Activated CD4-positive, alpha-beta T cell treated with anti-CD3 and anti-CD28 coated beads, Interleukin-2, Interleukin-4, amounts not matched to agents 100 ng/mL and 50 ng/mL, durations not matched to agents 16 hours and 8 hours (primary cell): Measurements from ENCODE around the gene THSD7A.
"Not testable (repeated sequence)": the region's sequence is repeated elsewhere in the genome, so short reads cannot be mapped to it uniquely, and the experiment has no call there.

Experiments used
- DNase-seq: peaks from one replicate; pipeline ENCODE4 v3.0.0-alpha.2; 2020; ENCODE audit warnings: low spot score

THSD7A gene

DNA sequence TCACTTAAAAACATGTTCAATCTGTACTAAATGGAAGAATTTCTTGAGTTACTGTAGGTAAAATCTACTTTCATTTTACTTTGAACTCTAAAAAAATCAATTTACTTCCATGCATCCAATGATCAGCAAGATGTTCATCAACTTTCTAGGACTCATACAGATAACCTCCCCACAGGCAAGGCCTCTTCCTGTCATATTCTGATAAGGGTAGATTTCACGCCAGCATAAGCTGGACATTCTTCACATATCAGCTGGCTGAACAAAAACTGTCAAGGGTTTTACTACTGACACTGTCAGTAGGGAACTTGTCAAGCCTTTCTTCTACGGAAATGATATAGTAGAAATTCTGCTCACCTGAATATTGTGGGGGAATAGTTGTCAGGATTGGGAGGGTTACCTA, 244.9 kb downstream of the THSD7A start:
- DNase-seq, result no peak

DNA sequence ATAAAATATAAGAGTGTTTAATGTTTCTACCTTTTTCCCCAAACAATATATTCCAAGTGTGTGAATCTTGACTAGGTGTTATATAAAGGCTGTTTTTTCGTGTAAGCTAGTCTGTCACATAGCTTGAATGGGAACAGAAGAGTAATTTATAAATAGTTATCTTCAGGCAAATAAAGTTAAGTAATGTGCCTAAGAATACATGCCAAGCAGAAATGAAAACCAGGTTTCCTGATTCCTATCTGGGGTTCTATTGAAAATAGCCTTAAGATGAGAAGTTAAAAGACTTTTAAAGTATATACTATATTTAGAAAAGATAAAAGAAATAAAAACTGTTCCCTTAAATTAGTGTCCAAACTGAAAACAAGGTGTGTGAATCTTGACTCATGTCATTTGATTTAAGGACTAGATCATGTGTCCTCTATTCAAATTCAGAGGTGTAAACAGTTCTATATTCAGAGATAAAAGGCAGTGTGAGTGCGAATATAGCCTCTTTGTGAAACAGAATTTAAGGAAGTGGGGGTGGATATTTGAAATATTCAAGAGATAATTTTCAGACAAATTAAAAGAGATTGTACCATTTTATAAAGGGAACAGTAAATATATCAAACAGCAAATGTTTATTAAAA, 247.5 kb downstream of the THSD7A start:
- no peak for DNase-seq

DNA sequence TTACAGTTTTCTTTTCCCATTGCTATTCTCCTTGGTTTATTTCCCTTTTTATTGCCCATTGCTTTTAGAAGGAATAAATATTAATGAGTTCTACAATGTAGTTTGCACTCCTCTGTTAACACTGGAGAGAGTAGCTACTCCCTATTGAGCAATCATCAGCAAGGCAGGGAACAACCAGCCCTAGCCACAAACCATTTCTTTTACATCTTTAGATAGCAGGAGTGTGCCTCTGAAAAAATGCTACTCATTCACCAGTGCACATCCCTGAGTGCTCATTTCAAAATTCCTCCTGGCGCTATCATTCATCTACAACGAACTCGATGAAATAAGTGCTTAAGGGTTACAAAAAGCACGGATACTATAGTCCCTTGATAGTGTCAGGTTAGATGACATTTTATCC, 252.9 kb downstream of the THSD7A start:
- no peak for DNase-seq

DNA sequence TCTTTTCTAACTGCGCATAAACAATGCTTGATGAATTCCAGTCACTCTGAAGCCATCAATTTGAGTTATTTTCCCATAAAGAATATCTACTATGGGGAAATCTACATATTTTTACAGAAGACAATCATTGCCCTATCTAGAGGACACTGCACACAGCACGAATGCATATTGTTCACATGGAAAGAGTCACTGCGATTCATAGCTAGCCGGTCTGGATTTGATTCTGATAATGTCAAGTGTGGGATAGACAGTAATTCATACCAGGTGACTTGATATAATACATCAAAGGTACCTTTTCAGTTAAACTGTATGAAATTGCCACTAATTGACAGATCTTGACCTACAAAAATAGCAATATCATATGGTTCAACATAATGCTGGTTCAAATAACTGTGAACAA, 255.7 kb downstream of the THSD7A start:
- no peak for DNase-seq

DNA sequence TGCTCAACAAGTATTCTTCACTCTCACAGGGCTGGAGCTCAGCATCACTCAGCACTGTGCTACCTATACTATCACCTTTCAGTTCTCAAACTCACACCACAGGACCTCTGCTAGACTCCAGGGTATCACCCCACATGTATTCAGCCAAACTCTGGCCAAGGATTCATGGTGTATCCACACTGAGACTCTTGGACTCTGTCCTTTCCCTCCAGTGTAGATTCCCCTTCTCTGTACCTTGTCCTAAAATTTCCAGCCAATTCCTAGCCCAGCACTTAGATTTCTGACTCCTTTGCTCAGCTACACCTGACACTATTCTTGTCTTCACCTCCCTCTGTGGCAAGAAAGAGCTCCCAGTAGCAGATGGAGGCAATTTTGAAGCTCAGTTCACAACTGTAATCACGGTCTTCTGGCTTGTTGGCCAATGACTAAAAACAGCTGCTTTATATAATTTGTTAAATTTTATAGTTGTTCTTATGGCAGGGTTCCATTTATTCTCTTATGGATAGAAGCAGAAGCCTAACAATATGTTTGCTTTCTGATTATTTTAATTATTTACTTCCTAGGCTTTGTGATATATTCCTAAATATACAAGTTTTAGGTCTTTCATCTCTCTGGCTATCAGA, 258.8 kb downstream of the THSD7A start:
- no peak for DNase-seq

DNA sequence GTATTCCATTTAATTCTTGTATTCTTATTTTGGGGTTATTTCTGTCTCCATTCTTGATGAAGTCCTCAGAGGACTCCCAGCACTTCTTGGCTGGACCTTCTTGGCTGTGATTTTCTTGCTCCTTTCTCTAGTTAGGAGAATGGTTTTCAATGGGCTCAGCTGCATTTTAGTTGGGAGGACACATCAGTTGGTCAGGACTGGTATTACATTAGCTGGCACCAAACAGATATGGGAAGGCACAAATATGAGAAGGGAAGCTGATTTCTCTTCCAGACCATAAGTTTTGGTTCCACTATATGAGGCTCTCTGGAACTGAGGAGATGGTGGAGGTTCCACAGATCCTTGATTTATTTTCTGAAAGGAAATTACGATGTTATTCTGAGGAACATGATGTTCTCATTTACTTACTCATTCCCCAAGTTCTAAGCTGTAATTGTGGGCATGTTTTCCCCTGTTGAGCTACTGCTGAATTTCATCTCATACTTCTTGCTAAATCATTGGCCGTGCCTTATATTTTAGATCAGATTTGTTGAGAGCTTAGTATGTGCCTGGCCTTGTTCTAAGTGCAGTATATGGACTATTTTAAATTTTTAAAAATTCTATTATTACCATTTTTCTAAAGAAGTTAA, 261.0 kb downstream of the THSD7A start:
- DNase-seq, result no peak

DNA sequence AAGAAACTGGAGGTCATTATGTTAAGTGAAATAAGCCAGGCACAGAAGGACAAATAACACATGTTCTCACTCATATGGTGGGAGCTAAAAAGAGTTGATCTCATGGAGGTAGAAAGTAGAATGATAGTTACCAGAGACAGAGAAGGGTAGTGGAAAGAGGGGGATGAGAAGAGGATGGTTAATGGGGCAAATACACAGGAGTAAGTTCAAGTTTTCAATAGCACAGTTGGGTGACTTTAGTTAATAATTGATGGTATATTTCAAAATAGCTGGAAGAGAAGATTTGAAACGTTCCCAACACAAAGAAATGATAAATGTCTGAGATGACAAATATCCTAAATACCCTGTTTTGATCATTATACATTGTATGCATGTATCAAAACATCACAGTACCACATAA, 261.8 kb downstream of the THSD7A start:
- no peak for DNase-seq

DNA sequence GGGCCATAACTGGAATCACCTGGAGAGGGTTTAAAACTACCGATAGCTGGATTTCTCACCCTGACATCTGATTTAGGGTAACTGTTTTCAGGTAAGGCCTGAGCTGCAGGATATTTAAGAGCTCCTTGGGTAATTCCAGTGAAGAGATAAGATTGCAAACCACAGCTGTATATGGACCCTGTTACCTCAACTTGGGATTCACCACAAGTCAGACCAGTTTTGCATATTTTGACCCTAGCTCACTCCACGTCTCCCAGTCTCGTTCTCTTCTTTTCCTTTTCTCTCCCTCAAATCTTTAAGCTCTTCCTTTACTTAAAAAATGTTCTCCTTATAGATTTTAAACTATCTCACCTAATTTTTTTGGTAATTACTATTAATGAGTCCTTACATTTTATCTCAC, 264.4 kb downstream of the THSD7A start:
- no peak for DNase-seq

DNA sequence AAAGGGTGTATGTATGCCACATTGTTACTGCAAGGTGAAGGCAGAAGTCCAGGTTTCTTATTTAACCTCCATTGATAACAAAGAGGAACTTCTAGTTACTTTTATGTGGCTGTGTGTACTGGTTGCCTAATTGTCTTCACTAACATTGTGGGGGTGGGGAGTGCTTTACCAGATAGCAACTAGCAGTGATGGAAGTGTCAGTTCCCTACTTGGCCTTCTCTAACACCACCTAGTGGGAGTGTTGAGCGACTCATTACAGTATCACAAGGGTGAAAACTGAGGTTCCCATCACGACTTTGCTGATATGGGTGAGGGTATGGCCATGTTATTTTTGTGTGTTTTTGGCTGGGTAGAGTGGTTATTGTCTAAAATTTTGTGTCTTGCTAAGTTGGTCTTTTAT, 274.4 kb downstream of the THSD7A start:
- DNase-seq, result peak; percentile 4

DNA sequence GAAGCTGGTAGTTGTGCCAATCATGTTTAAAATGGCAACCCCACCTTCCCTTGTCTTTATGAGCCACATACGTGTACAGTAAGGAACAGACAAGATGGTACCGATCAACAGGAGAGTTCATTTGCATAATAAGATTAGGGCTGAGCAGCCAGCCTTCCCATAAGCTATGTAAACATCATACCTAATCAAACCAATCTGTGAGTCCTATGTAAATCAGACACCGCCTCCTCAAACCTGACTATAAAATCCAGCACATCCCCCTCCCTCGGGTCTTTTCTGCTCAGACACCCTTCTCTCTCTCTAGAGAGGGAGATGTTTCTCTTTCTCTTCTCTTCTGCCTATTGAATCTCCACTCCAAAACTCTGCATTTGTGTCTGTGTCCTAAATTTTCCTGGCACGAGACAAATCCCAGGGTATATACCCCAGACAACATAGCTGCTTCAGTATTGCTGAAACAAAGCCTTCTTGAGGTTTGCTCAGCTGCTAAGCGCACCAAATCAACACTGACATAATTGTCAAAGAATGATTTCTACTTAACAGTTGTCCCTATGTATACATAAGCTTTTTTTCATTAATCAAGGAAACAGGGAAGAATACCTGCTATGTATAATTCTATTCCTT, 279.2 kb downstream of the THSD7A start:
- DNase-seq, result no peak

DNA sequence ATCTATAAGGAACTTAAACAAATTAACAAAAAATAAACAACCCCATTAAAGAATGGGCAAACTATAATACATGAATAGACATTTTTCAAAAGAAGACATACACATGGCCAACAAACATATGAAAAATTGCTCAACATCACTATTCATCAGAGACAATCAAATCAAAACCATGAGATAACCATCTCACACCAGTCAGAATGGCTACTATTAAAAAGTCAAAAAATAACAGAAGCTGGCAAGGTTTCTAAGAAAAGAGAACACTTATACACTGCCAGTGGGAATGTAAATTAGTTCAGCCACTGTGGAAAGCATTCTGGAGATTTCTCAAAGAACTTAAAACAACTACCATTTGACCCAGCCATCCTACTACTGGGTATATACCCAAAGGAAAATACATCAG, 280.5 kb downstream of the THSD7A start:
- no peak for DNase-seq

DNA sequence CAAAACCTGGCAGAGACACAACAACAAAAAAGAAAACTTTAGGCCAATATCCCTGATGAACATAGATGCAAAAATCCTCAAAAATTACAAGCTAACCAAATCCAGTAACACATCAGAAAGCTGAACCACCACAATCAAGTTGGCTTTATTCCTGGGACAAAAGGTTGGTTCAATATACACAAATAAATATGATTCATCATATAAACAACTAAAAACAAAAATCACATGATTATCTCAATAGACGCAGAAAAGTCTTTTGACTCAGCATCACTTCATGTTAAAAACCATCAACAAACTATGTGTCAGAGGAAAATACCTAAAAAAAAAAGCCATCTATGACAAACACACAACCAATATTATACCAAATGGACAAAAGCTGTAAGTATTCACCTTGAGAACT, 283.5 kb downstream of the THSD7A start:
- no peak for DNase-seq

DNA sequence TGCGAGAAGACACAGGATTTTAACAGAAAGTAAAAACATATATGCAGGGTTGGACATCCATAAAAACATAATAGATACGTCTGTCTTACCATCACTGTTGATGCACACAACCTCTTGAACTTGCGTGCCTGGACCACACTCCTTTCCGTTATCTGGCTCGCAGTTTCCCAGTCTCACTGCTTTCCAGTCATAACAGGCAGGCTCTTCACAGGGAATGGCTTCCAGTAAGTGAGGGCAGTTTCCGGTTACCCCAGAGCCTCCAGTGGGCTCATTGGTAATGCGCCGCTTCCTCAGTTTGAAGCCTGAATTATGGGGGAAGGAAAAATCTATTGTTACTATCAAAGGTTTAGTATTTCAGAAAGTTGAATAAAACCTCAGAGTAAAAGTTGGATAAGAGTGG, 290.7 kb downstream of the THSD7A start:
- no peak for DNase-seq

DNA sequence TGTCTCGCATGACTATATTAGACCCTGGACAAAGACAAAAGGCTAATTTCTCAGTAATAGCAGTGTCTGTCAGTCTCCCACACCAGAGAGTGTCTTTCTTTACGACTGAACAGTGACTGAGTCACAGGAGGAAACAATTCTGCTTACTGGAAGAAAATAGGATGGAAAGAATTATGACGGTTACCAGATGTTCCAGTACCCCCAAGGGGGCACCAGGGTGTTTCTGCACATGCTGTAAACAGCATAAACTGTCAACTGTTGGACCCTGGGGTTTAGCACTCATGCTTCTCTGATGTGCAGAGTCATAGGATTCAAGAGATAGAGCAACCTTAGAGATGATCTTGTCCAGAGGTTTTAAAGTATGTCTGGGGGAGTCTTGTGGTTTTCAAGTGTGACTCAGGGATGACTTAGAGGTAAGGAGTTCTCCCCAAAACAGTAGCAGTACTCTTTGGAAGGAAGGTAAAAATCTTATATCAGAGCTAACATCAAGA, 291.7 kb downstream of the THSD7A start:
- DNase-seq, result no peak

DNA sequence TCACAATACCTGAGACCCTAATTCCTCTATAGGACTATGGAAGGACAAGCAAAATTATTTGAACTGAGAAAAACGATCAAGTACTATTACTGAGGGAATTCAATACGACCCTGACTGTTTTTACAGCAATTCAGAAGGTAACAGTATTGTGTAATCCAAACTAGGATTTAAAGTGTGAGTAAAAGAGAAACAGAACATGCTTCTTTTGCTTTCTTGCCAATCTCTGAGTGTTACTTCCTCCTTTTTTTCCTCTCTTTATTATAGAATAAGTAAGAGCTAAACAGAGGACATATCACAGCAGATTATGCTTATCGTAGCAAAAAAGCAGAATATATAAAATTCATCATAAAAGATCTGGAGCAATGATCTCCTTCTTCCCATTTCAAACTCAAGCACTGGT, 292.1 kb downstream of the THSD7A start:
- no peak for DNase-seq

DNA sequence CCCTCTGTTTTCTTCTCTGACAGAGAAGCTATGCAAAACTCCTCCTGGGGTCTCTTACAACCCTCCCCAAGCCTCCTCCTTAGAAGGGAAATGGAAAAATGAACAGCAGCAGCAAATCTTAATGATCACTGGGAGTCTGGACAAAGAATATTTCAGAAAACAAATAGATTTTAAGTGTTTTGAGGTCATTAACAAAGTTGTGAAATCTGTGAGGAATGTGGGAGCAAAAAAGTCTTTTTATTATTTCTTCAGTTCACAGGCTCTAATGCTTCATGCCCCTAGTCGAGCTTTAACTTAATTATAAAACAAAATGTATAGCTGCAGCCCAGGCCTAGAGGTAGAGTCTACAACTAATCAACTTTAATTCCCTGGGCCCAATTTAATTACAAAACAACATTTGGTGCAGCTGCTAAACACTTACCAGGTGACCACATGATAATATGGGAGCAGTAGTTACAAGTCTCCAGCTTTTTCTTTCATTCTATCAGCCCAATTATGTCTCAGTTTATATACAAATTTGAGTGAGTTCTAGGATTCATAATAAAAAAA, 293.2 kb downstream of the THSD7A start:
- no peak for DNase-seq

DNA sequence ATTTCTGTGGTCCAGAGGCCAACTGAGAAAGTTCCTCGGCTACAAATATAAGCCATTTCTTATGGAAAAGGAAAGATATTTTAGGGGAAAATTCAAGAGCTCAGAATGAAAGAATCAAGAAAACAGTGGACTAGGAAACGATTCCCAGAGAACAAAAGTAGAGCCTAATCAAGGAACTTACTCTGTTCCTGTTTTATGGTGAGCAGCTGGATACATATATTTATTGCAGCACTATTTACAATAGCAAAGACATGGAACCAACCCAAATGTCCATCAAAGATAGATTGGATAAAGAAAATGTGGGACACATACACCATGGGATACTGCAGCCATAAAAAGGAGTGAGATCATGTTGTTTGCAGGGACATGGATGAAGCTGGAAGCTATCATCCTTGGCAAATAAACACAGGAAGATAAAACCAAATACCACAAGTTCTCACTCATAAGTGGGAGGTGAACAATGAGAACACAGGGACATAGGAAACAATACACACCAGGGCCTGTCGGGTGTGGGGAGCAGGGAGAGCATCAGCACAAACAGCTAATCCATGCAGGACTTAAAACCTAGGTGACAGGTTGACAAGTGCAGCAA, 298.7 kb downstream of the THSD7A start:
- no peak for DNase-seq

DNA sequence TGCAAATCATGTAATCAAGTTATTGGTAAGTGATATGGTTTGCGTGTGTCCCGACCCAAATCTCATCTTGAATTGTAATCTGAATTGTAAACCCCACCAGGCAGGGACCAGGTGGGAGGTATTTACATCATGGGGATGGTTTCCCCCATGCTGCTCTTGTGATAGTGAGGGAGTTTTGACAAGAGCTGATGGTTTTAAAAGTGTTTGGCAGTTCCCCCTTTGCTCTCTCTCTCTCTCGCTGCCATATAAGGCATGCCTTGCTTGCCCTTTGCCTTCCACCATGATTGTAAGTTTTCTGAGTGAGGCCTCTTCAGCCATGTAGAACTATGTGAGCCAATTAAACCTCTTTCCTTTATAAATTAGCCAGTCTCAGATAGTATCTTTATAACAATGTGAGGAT, 302.6 kb downstream of the THSD7A start:
- no peak for DNase-seq

DNA sequence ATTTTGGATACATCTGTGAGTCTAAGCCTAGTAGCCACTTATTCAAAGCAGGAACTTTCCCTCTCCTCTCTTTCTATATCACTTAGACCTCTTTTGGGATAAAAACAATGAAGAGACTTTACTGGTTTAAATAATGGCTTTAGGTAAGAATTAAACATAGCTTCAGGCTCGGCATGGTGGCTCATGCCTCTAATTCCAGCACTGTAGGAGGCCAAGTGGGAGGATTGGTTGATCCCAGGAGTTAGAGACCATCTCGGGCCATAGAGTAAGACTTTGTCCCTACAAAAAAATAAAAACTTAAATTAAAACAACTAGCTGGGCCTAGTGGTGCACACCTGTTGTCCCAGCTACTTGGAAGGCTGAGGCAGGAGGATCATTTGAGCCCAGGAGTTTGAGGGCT, 304.3 kb downstream of the THSD7A start:
- no peak for DNase-seq

DNA sequence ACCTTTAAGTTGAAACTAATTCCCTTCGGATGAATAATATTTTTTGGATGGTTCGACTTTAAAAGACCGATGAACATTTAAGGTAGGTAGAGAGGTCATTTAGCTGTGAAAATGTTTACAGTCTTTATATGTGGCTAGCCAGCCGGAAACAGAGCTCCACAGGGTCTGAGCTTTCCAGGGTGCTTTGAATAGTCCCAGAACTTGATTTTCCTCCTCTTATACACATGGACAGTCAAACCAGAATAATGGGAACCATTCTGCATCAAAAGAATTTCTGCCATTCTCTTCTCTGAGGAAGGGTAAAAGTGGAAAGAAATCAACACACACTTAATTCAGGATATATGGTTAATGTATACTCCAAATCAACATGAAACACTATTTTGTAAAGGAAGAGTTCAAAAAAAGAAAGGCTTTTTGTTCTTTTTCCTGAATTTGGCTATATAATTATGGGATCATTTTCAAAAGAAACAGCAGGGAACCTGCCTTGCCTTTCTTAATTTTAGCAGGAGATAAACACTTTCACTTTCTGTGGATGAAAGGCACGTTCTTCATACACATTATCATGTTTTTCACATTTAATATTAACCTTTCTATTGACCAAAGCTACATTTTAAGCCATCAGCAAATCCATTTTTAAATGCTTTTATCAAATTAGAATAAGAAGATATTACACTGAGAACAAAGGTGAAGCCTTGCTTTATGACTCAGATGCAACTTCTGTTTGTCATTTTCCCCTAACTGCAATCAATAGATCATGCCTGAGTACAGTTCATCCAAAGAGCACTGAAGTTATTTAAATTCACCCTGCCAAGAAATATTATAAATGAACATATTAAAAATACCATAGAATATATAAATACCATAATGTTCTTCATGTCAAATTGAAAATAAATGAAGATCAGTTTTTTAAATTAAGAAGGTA, 307.3 kb downstream of the THSD7A start:
- DNase-seq, result no peak

DNA sequence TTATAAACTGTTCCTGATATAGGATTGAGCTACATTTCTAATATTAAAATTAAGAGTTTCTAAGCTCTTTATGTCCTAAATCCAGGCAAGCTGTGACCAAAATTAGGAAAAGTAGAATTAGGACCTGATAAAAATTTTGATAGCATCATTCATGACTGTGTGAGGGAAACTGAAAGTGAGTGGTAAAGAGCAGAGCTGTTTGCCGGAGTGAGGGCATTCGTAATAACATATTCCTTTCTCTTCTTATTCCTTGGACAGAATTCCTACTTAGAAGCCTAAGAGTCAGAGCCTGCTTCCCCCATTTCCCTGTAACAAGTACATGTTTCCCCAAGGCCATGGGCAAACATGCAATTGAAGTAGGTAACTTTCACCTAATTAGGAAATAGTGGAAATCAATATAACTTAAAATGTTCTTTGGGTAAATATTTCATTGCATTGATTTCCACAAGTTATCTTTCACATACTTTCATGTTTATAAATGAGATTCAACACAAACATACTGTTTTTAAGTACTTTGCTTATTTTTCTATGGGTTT, 310.0 kb downstream of the THSD7A start:
- not testable (repeated sequence) for DNase-seq
